GM23338 (cell line): ENCODE data around the gene MOB3B.

Experiments used
- CREB1 ChIP-seq: fragments of 250-450 bp; sonication (Bioruptor Pico); IDR thresholded peaks from 2 replicates; pipeline ENCODE4 v1.5.0; 2020; ENCODE audit warnings: low read depth, mild to moderate bottlenecking, moderate library complexity
- CTCF ChIP-seq, 2 experiments: fragments of 200-600 bp in 1 of 2; sonication (generic) in 1 of 2; conservative IDR thresholded peaks; 2 replicates each; pipeline versions ENCODE4 v1.5.1 to v1.6.1; 2016 to 2017; ENCODE audit warnings: antibody characterized with exemption in 2 of 2, low read depth in 2 of 2, mild to moderate bottlenecking in 2 of 2, moderate library complexity in 1 of 2
- EZH2phosphoT487 ChIP-seq: fragments of 200-600 bp; sonication (generic); IDR thresholded peaks from one replicate; pipeline ENCODE4 v1.8.1; 2018; ENCODE audit warnings: antibody characterized with exemption; ENCODE audit not compliant: unreplicated experiment
- REST ChIP-seq: IDR thresholded peaks from one replicate; pipeline ENCODE4 v1.6.1; 2018; ENCODE audit warnings: antibody characterized with exemption; ENCODE audit not compliant: unreplicated experiment
- ZNF462 ChIP-seq: fragments of 250-450 bp; sonication (Bioruptor Pico); IDR thresholded peaks from 2 replicates; pipeline ENCODE4 v1.5.0; 2020; ENCODE audit warnings: mild to moderate bottlenecking, moderate library complexity

- no peak for TF ChIP-seq EZH2phosphoT487
- no peak for TF ChIP-seq CREB1 (CRISPR knock-in tag)
- TF ChIP-seq CTCF (conservative IDR thresholded peaks at IDR 0.05; ENCODE audit: low read depth in 2 of 2): no peak
- TF ChIP-seq ZNF462 (CRISPR knock-in tag): no peak
- no peak for TF ChIP-seq REST
Observed at GRCh38 chr9:27336829-27337228, 192.8 kb downstream of the MOB3B start.
